SW 1271 (cell line): ENCODE data around the gene FXN.
"Not testable (repeated sequence)": the region's sequence is repeated elsewhere in the genome, so short reads cannot be mapped to it uniquely, and the experiment has no call there.

Source experiments
- DNase-seq, 2 experiments: peaks; one replicate each; lab custom pipeline; 2025; lab: John Stamatoyannopoulos, UW

The FXN gene

GRCh38 chr9:69070201-69070600 lies 34.6 kb downstream of the FXN start:
- DNase-seq, result no peak

- DNase-seq, result no peak
Measured at GRCh38 chr9:69071059-69071458, 35.5 kb downstream of the FXN start.

GRCh38 chr9:69073103-69073502 lies 37.6 kb downstream of the FXN start:
- no peak for DNase-seq

GRCh38 chr9:69074801-69075200 lies 39.2 kb downstream of the FXN start:
- no peak for DNase-seq

- DNase-seq, result no peak
Measured at GRCh38 chr9:69076550-69076949, 41.0 kb downstream of the FXN start.

GRCh38 chr9:69078069-69078468 lies 42.5 kb downstream of the FXN start:
- DNase-seq, result no peak

- no peak for DNase-seq
Measured at GRCh38 chr9:69078581-69078980, 43.0 kb downstream of the FXN start.

GRCh38 chr9:69079186-69079585 lies 43.6 kb downstream of the FXN start:
- DNase-seq, result no peak

- no peak for DNase-seq
Measured at GRCh38 chr9:69081261-69081660, 45.7 kb downstream of the FXN start.

GRCh38 chr9:69083321-69083720 lies 47.8 kb downstream of the FXN start:
- DNase-seq, result no peak

GRCh38 chr9:69085569-69086283 lies 50.2 kb downstream of the FXN start:
- no peak for DNase-seq

- no peak for DNase-seq
Measured at GRCh38 chr9:69086312-69086711, 50.8 kb downstream of the FXN start.

- no peak for DNase-seq
Measured at GRCh38 chr9:69086769-69087168, 51.2 kb downstream of the FXN start.

- no peak for DNase-seq
Measured at GRCh38 chr9:69089082-69089481, 53.5 kb downstream of the FXN start.

GRCh38 chr9:69089491-69089890 lies 53.9 kb downstream of the FXN start:
- no peak for DNase-seq

GRCh38 chr9:69090140-69090750 lies 54.7 kb downstream of the FXN start:
- DNase-seq, result no peak

- no peak for DNase-seq
Measured at GRCh38 chr9:69090946-69091345, 55.4 kb downstream of the FXN start.

GRCh38 chr9:69093471-69094103 lies 58.0 kb downstream of the FXN start:
- no peak for DNase-seq

- not testable (repeated sequence) for DNase-seq
Measured at GRCh38 chr9:69094361-69095135, 59.0 kb downstream of the FXN start.

GRCh38 chr9:69097064-69097463 lies 61.5 kb downstream of the FXN start:
- DNase-seq, result no peak

- DNase-seq, result no peak
Measured at GRCh38 chr9:69097923-69098593, 62.5 kb downstream of the FXN start.
